HEK293 (cell line): ENCODE results near the gene C2CD2L.

Experiments used
- GLIS1 ChIP-seq: fragments of 450-650 bp; formaldehyde crosslinking; IDR thresholded peaks from 2 replicates; pipeline ENCODE4 v1.5.1; 2016; ENCODE audit warnings: missing biosample characterization, missing genetic modification characterization
- GLIS2 ChIP-seq: fragments of 450-650 bp; formaldehyde crosslinking; IDR thresholded peaks from 2 replicates; pipeline ENCODE4 v1.5.1; 2016; ENCODE audit warnings: missing biosample characterization, missing genetic modification characterization
- HIC1 ChIP-seq: fragments of 450-650 bp; formaldehyde crosslinking; IDR thresholded peaks from 2 replicates; pipeline ENCODE4 v1.5.1; 2016; ENCODE audit warnings: missing biosample characterization, missing genetic modification characterization
- KLF10 ChIP-seq: fragments of 450-650 bp; IDR thresholded peaks from 2 replicates; pipeline ENCODE4 v1.5.1; 2018; ENCODE audit warnings: missing biosample characterization, mild to moderate bottlenecking, missing genetic modification characterization
- KLF16 ChIP-seq: fragments of 450-650 bp; formaldehyde crosslinking; IDR thresholded peaks from 2 replicates; pipeline ENCODE4 v1.5.1; 2017; ENCODE audit warnings: missing biosample characterization, missing genetic modification characterization
- PRDM1 ChIP-seq: fragments of 450-650 bp; formaldehyde crosslinking; IDR thresholded peaks from 2 replicates; pipeline ENCODE4; 2016; ENCODE audit warnings: missing biosample characterization, missing genetic modification characterization
- PRDM10 ChIP-seq: fragments of 450-650 bp; formaldehyde crosslinking; IDR thresholded peaks from 2 replicates; pipeline ENCODE4 v1.5.1; 2016; ENCODE audit warnings: missing biosample characterization, missing genetic modification characterization
- ZBTB48 ChIP-seq: fragments of 450-650 bp; formaldehyde crosslinking; IDR thresholded peaks from 2 replicates; pipeline ENCODE4 v1.5.1; 2016; ENCODE audit warnings: missing biosample characterization, missing genetic modification characterization
- ZFP37 ChIP-seq: fragments of 450-650 bp; formaldehyde crosslinking; IDR thresholded peaks from 2 replicates; pipeline ENCODE4 v1.5.1; 2016; ENCODE audit warnings: missing biosample characterization, missing genetic modification characterization
- ZIC2 ChIP-seq: fragments of 450-650 bp; formaldehyde crosslinking; IDR thresholded peaks from 2 replicates; pipeline ENCODE4 v1.5.1; 2016; ENCODE audit warnings: missing biosample characterization, missing genetic modification characterization
- ZNF132 ChIP-seq: fragments of 450-650 bp; formaldehyde crosslinking; IDR thresholded peaks from 2 replicates; pipeline ENCODE4 v1.5.1; 2017; ENCODE audit warnings: missing biosample characterization, missing genetic modification characterization, borderline replicate concordance
- ZNF16 ChIP-seq: fragments of 450-650 bp; formaldehyde crosslinking; IDR thresholded peaks from 2 replicates; pipeline ENCODE4 v1.5.1; 2016; ENCODE audit warnings: low read depth, missing biosample characterization, missing genetic modification characterization
- ZNF2 ChIP-seq: fragments of 450-650 bp; formaldehyde crosslinking; IDR thresholded peaks from 2 replicates; pipeline ENCODE4 v1.5.1; 2016; ENCODE audit warnings: missing biosample characterization, missing genetic modification characterization
- ZNF274 ChIP-seq, 2 experiments: fragments of 200-500 bp in 1 of 2; fragments of 450-650 bp in 1 of 2; sonication (Bioruptor generic) in 1 of 2; formaldehyde crosslinking in 1 of 2; IDR thresholded peaks; 2 replicates each; pipeline versions ENCODE4 v1.5.1 to v1.6.1; 2014 to 2016; ENCODE audit warnings: borderline replicate concordance in 1 of 2, inconsistent platforms in 1 of 2, low read length in 1 of 2, missing biosample characterization in 1 of 2, missing genetic modification characterization in 1 of 2
- ZNF292 ChIP-seq: fragments of 450-650 bp; formaldehyde crosslinking; IDR thresholded peaks from 2 replicates; pipeline ENCODE4 v1.5.1; 2016; ENCODE audit warnings: low read depth, missing biosample characterization, missing genetic modification characterization, borderline replicate concordance
- ZNF362 ChIP-seq: fragments of 450-650 bp; formaldehyde crosslinking; IDR thresholded peaks from 2 replicates; pipeline ENCODE4 v1.5.1; 2016; ENCODE audit warnings: missing biosample characterization, missing genetic modification characterization
- ZNF416 ChIP-seq: fragments of 450-650 bp; formaldehyde crosslinking; IDR thresholded peaks from 2 replicates; pipeline ENCODE4 v1.5.1; 2016; ENCODE audit warnings: missing biosample characterization, missing genetic modification characterization
- ZNF549 ChIP-seq: fragments of 450-650 bp; IDR thresholded peaks from 2 replicates; pipeline ENCODE4 v1.5.1; 2018; ENCODE audit warnings: missing biosample characterization, missing genetic modification characterization, mild to moderate bottlenecking, inconsistent platforms, moderate library complexity
- ZNF645 ChIP-seq: fragments of 450-650 bp; formaldehyde crosslinking; IDR thresholded peaks from 2 replicates; pipeline ENCODE4; 2016; ENCODE audit warnings: missing biosample characterization, missing genetic modification characterization
- ZNF660 ChIP-seq: fragments of 450-650 bp; IDR thresholded peaks from 2 replicates; pipeline ENCODE4 v1.5.1; 2018; ENCODE audit warnings: missing biosample characterization, mild to moderate bottlenecking, missing genetic modification characterization
- ZNF670 ChIP-seq: fragments of 450-650 bp; formaldehyde crosslinking; IDR thresholded peaks from 2 replicates; pipeline ENCODE4 v1.5.1; 2016; ENCODE audit warnings: missing biosample characterization, missing genetic modification characterization, low read depth
- ZNF843 ChIP-seq: fragments of 450-650 bp; formaldehyde crosslinking; IDR thresholded peaks from 2 replicates; pipeline ENCODE4 v1.5.1; 2016; ENCODE audit warnings: missing biosample characterization, missing genetic modification characterization
- ZSCAN23 ChIP-seq: fragments of 450-650 bp; formaldehyde crosslinking; IDR thresholded peaks from 2 replicates; pipeline ENCODE4 v1.5.1; 2016; ENCODE audit warnings: missing biosample characterization, missing genetic modification characterization
- TF ChIP-seq, protein P1 (sequence below): fragments of 450-650 bp; formaldehyde crosslinking; IDR thresholded peaks from 2 replicates; pipeline ENCODE4 v1.5.1; 2017; ENCODE audit warnings: missing biosample characterization, missing genetic modification characterization
- TF ChIP-seq, protein P2 (sequence below): fragments of 450-650 bp; formaldehyde crosslinking; optimal IDR thresholded peaks from 2 replicates; pipeline ENCODE3; 2016; ENCODE audit warnings: missing biosample characterization, mild to moderate bottlenecking, missing genetic modification characterization
- TF ChIP-seq, protein P3 (sequence below): fragments of 450-650 bp; formaldehyde crosslinking; IDR thresholded peaks from 2 replicates; pipeline ENCODE4 v1.5.1; 2016; ENCODE audit warnings: missing biosample characterization, missing genetic modification characterization

C2CD2L gene

GRCh38 chr11:119121008-119121810 is 14.1 kb downstream of the C2CD2L start, which contains the start of gene HINFP (continued):
- TF ChIP-seq ZNF843 (tag by site-specific recombination) (0 out of 2 replicates have a peak, but pooled peaks have one; percentile 32), ZBTB48 (tag by site-specific recombination) (no peak), ZIC2 (tag by site-specific recombination) (peak; percentile 39; the same call in 1 of the 2 replicates), ZSCAN23 (0 out of 2 replicates have a peak, but pooled peaks have one; percentile 36), ZNF2 (tag by site-specific recombination) (no peak), PRDM1 (tag by site-specific recombination) (peak; percentile 54; the same call in 1 of the 2 replicates), ZNF132 (tag by site-specific recombination) (no peak), GLIS1 (0 out of 2 replicates have a peak, but pooled peaks have one; percentile 41), KLF16 (peak; percentile 45; the same call in 1 of the 2 replicates), ZNF660 (tag by site-specific recombination) (0 out of 2 replicates have a peak, but pooled peaks have one; percentile 18), ZNF549 (no peak), ZNF362 (tag by site-specific recombination) (no peak), ZNF670 (tag by site-specific recombination) (no peak), ZNF645 (no peak), ZFP37 (tag by site-specific recombination) (peak; percentile 68; the same call in 1 of the 2 replicates), PRDM10 (peak; percentile 9; the same call in 1 of the 2 replicates), ZNF16 (tag by site-specific recombination) (no peak), ZNF274 (IDR thresholded peaks at IDR 0.05; ENCODE audit: low read length) (no peak), ZNF274 (tag by site-specific recombination; IDR thresholded peaks at IDR 0.05; ENCODE audit: borderline replicate concordance) (no peak), HIC1 (tag by site-specific recombination) (peak; percentile 53; the same call in 1 of the 2 replicates), KLF10 (no peak), ZNF292 (tag by site-specific recombination) (no peak), ZNF416 (no peak), GLIS2 (tag by site-specific recombination) (peak; percentile 84)
- TF ChIP-seq, protein P1, sequence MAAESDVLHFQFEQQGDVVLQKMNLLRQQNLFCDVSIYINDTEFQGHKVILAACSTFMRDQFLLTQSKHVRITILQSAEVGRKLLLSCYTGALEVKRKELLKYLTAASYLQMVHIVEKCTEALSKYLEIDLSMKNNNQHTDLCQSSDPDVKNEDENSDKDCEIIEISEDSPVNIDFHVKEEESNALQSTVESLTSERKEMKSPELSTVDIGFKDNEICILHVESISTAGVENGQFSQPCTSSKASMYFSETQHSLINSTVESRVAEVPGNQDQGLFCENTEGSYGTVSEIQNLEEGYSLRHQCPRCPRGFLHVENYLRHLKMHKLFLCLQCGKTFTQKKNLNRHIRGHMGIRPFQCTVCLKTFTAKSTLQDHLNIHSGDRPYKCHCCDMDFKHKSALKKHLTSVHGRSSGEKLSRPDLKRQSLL (tag by site-specific recombination) = peak; percentile 36; the same call in 1 of the 2 replicates
- TF ChIP-seq, protein P2, sequence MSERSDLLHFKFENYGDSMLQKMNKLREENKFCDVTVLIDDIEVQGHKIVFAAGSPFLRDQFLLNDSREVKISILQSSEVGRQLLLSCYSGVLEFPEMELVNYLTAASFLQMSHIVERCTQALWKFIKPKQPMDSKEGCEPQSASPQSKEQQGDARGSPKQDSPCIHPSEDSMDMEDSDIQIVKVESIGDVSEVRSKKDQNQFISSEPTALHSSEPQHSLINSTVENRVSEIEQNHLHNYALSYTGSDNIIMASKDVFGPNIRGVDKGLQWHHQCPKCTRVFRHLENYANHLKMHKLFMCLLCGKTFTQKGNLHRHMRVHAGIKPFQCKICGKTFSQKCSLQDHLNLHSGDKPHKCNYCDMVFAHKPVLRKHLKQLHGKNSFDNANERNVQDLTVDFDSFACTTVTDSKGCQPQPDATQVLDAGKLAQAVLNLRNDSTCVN (tag by site-specific recombination) = peak; percentile 91
- TF ChIP-seq, protein P3, sequence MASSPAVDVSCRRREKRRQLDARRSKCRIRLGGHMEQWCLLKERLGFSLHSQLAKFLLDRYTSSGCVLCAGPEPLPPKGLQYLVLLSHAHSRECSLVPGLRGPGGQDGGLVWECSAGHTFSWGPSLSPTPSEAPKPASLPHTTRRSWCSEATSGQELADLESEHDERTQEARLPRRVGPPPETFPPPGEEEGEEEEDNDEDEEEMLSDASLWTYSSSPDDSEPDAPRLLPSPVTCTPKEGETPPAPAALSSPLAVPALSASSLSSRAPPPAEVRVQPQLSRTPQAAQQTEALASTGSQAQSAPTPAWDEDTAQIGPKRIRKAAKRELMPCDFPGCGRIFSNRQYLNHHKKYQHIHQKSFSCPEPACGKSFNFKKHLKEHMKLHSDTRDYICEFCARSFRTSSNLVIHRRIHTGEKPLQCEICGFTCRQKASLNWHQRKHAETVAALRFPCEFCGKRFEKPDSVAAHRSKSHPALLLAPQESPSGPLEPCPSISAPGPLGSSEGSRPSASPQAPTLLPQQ (tag by site-specific recombination) = peak; percentile 89
